Osteoblast (primary cell): Measurements from ENCODE around the gene POLR2H. TPM values are rescaled to one million over a fixed set of nuclear protein-coding genes. Genes with fewer than 3 reads are reported as not detected.

Source experiments
- DNase-seq: peaks from one replicate; pipeline ENCODE4 v3.0.0; 2011; ENCODE audit warnings: low spot score, mixed read lengths; ENCODE audit not compliant: insufficient read length; ENCODE audit errors: missing footprints
- H2AFZ ChIP-seq: 2 replicates; pipeline ENCODE4 v1.6.0; 2011; ENCODE audit warnings: mild to moderate bottlenecking, low read length
- H3K27ac ChIP-seq: 2 replicates; pipeline ENCODE4 v1.5.1; 2011; ENCODE audit warnings: mild to moderate bottlenecking, low read depth, low read length, moderate library complexity
- H3K27me3 ChIP-seq: 2 replicates; pipeline ENCODE4 v1.6.0; 2012; ENCODE audit warnings: mild to moderate bottlenecking, control low read depth, inconsistent platforms, low read length, moderate library complexity; ENCODE audit not compliant: insufficient read depth
- H3K36me3 ChIP-seq: 2 replicates; pipeline ENCODE4 v1.5.1; 2011; ENCODE audit warnings: mild to moderate bottlenecking, low read length, control low read depth, moderate library complexity; ENCODE audit not compliant: insufficient read depth
- H3K4me1 ChIP-seq: 2 replicates; pipeline ENCODE4 v1.5.1; 2011; ENCODE audit warnings: mild to moderate bottlenecking, low read length, control low read depth, moderate library complexity; ENCODE audit not compliant: insufficient read depth
- H3K4me2 ChIP-seq: 2 replicates; pipeline ENCODE4 v1.6.0; 2011; ENCODE audit warnings: mild to moderate bottlenecking, low read length; ENCODE audit not compliant: insufficient read depth
- H3K4me3 ChIP-seq: fragments of 200-600 bp; sonication (generic); 3 replicates; pipeline ENCODE4 v1.5.1; 2012; ENCODE audit warnings: mild to moderate bottlenecking, low read length, inconsistent platforms; ENCODE audit not compliant: insufficient read depth
- H3K79me2 ChIP-seq: 2 replicates; pipeline ENCODE4 v1.6.0; 2012; ENCODE audit warnings: mild to moderate bottlenecking, low read length, control low read depth, inconsistent platforms; ENCODE audit not compliant: insufficient read depth
- H3K9me3 ChIP-seq: 2 replicates; pipeline ENCODE4 v1.5.1; 2011; ENCODE audit warnings: low read depth, low read length, control low read depth
- H4K20me1 ChIP-seq: 2 replicates; pipeline ENCODE4 v1.6.0; 2012; ENCODE audit warnings: mild to moderate bottlenecking, low read length, control low read depth; ENCODE audit not compliant: insufficient read depth
- total RNA-seq: library from RNA; depleted of rRNA; stranded (reverse); fragments of >200 nt; gene quantifications from 2 replicates; pipeline ENCODE4 v1.2.3, GENCODE V29; 2012
- TF ChIP-seq, protein P1 (sequence below): IDR thresholded peaks from 2 replicates; pipeline ENCODE4 v1.5.1; 2011; ENCODE audit warnings: mild to moderate bottlenecking, low read depth, low read length, moderate library complexity; ENCODE audit errors: extremely low read depth

Gene POLR2H
- 47.4 and 61.2 TPM in 2 replicates for total RNA-seq

DNA sequence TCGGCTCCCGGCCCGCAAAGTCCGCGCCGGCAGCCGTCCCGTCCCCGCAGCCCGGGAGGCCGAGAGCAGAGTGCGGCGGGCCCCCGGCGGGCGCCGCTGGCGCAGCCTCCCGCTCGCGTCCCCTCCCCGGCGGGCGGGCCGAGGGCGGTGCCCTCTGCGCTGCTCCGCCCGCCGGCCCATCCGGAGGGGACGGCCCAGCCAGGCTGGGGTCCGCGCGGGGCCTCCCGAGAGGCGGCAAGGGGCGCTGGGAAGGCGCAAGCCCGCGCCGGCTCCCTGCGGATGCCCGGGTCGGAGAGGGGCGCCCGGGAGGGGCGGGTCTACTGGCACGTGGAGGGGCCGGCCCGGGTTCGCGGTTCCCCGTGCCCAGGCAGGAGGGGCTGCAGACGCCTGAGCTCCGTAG lies at the start of gene POLR2H, which contains the start of gene CLCN2:
Gene POLR2H, plus strand, starts transcription at position 179 of the 400 bp plus-strand sequence. CDS start 1,783 bp downstream, outside the sequence.
Gene CLCN2, minus strand, starts transcription at position 74 of the 400 bp plus-strand sequence. CDS start 126 bp downstream, outside the sequence.
- Histone ChIP-seq H2AFZ (peak within 1 kb of the TSS; percentile 88), H3K4me1 (peaks cover 19% of the 10 kb centered on the region), H3K36me3 (peaks cover 14% of the 10 kb centered on the region), H3K79me2 (peaks cover 30% of the 10 kb centered on the region), H3K9me3 (no peaks in the 10 kb centered on the region), H3K27ac (peak within 1 kb of the TSS; percentile 96), H4K20me1 (peaks cover 7% of the 10 kb centered on the region), H3K4me2 (peak within 1 kb of the TSS; percentile 94), H3K4me3 (peak within 1 kb of the TSS; percentile 90), H3K27me3 (no peaks in the 10 kb centered on the region)
- DNase-seq = peak; percentile 94
- TF ChIP-seq, protein P1, sequence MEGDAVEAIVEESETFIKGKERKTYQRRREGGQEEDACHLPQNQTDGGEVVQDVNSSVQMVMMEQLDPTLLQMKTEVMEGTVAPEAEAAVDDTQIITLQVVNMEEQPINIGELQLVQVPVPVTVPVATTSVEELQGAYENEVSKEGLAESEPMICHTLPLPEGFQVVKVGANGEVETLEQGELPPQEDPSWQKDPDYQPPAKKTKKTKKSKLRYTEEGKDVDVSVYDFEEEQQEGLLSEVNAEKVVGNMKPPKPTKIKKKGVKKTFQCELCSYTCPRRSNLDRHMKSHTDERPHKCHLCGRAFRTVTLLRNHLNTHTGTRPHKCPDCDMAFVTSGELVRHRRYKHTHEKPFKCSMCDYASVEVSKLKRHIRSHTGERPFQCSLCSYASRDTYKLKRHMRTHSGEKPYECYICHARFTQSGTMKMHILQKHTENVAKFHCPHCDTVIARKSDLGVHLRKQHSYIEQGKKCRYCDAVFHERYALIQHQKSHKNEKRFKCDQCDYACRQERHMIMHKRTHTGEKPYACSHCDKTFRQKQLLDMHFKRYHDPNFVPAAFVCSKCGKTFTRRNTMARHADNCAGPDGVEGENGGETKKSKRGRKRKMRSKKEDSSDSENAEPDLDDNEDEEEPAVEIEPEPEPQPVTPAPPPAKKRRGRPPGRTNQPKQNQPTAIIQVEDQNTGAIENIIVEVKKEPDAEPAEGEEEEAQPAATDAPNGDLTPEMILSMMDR = no peak

GRCh38 chr3:184314363-184314699 lies 47.2 kb upstream of the POLR2H start, which contains the start of gene EIF4G1:
TSS of gene EIF4G1 (plus strand) at chr3:184314606. CDS start at chr3:184315797, 1,191 bp downstream.
- H3K4me1 ChIP-seq = peaks cover 23% of the 10 kb centered on the region
- peak within 1 kb of the TSS; percentile 97 for H3K4me3 ChIP-seq
- peak within 1 kb of the TSS; percentile 90 for H3K27ac ChIP-seq
- H3K27me3 ChIP-seq = no peaks in the 10 kb centered on the region
- DNase-seq = peak; percentile 99
- H4K20me1 ChIP-seq = peaks cover 39% of the 10 kb centered on the region
- H2AFZ ChIP-seq = peak within 1 kb of the TSS; percentile 48
- H3K9me3 ChIP-seq = no peaks in the 10 kb centered on the region
- peaks cover 30% of the 10 kb centered on the region for H3K36me3 ChIP-seq
- peaks cover 46% of the 10 kb centered on the region for H3K79me2 ChIP-seq
- TF ChIP-seq, protein P1 = no peak
- peak within 1 kb of the TSS; percentile 98 for H3K4me2 ChIP-seq

- H3K9me3 ChIP-seq = no peaks in the 10 kb centered on the region
- peak; percentile 97 for DNase-seq
- H3K4me2 ChIP-seq = peak overlapping the region; percentile 98
- no peak overlapping the region for H2AFZ ChIP-seq
- TF ChIP-seq, protein P1 = no peak
- H4K20me1 ChIP-seq = peaks cover 44% of the 10 kb centered on the region
- peaks cover 30% of the 10 kb centered on the region for H3K36me3 ChIP-seq
- H3K4me1 ChIP-seq = peaks cover 29% of the 10 kb centered on the region
- peak overlapping the region; percentile 90 for H3K27ac ChIP-seq
- H3K4me3 ChIP-seq = peak overlapping the region; percentile 97
- H3K27me3 ChIP-seq = no peaks in the 10 kb centered on the region
- peaks cover 47% of the 10 kb centered on the region for H3K79me2 ChIP-seq
These were observed 46.6 kb upstream of the POLR2H start for GRCh38 chr3:184314700-184315542.

DNA sequence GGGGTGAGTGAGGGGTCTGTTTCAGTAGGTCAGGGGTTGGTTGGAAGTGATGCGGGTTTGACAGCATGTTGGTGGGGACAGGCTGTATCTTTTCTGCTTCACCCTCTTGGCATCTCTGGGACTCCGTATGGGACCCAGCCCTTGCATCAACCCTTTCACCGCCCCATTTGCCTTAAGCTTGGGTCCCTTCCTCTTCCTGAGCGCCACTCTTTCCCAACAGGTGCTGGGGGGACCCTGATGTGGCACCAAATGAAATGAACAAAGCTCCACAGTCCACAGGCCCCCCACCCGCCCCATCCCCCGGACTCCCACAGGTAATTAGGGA lies 46.0 kb upstream of the POLR2H start:
- H3K9me3 ChIP-seq = no peaks in the 10 kb centered on the region
- H3K4me3 ChIP-seq = peak overlapping the region; percentile 97
- peak; percentile 71 for DNase-seq
- H4K20me1 ChIP-seq = peaks cover 49% of the 10 kb centered on the region
- peaks cover 32% of the 10 kb centered on the region for H3K36me3 ChIP-seq
- H3K4me1 ChIP-seq = peaks cover 34% of the 10 kb centered on the region
- peak overlapping the region; percentile 90 for H3K27ac ChIP-seq
- TF ChIP-seq, protein P1 = no peak
- H3K27me3 ChIP-seq = no peaks in the 10 kb centered on the region
- H3K79me2 ChIP-seq = peaks cover 52% of the 10 kb centered on the region
- H2AFZ ChIP-seq = no peak overlapping the region
- H3K4me2 ChIP-seq = peak overlapping the region; percentile 98
